PC-9 (cell line): ENCODE data around the gene ZNF319. TPM values are rescaled to one million over a fixed set of nuclear protein-coding genes. Genes with fewer than 3 reads are reported as not detected.

Experiments
- BruUV-seq: library from RNA; stranded (reverse); fragments of 400-500 nt; replicated peaks from 2 replicates; lab custom pipeline; 2021; lab: Mats Ljungman, UMichigan
- CTCF ChIA-PET: fragments of 300-600 bp; sonication (Branson Sonifier 250); formaldehyde crosslinking; loops from one replicate; lab custom pipeline; 2022; ENCODE audit warnings: antibody characterized with exemption; lab: Charles Lee
- POLR2A ChIA-PET: fragments of 300-600 bp; sonication (Branson Sonifier 250); formaldehyde crosslinking; loops from one replicate; lab custom pipeline; 2022; ENCODE audit warnings: antibody characterized with exemption; ENCODE audit not compliant: unreplicated experiment; lab: Charles Lee
- DNase-seq, 2 experiments: peaks; one replicate each; pipeline versions ENCODE4 v3.0.0 to v3.0.0-alpha.2; 2015 to 2022; ENCODE audit warnings: mixed read lengths in 1 of 2
- H2AFZ ChIP-seq: fragments of 200-600 bp; sonication (generic); 2 replicates; pipeline ENCODE4 v1.8.1; 2017; ENCODE audit warnings: antibody characterized with exemption
- H3F3A ChIP-seq: fragments of 200-600 bp; sonication (generic); 2 replicates; pipeline ENCODE4 v1.8.1; 2017; ENCODE audit warnings: antibody characterized with exemption, mild to moderate bottlenecking, low read depth; ENCODE audit not compliant: insufficient read depth
- H3K27ac ChIP-seq: fragments of 200-600 bp; sonication (generic); 2 replicates; pipeline ENCODE4 v1.6.1; 2016; ENCODE audit warnings: mixed run types
- H3K27me3 ChIP-seq: fragments of 200-600 bp; sonication (generic); 2 replicates; pipeline ENCODE4 v1.6.1; 2016; ENCODE audit warnings: low read depth, mixed run types; ENCODE audit not compliant: insufficient read depth
- H3K36me3 ChIP-seq: fragments of 200-600 bp; sonication (generic); 2 replicates; pipeline ENCODE4 v1.6.1; 2016; ENCODE audit warnings: low read depth, mixed run types
- H3K4me1 ChIP-seq: fragments of 200-600 bp; sonication (generic); replicated peaks from 2 replicates; pipeline ENCODE4 v1.6.1; 2016; ENCODE audit warnings: mixed run types; ENCODE audit not compliant: insufficient read depth
- H3K4me2 ChIP-seq: fragments of 200-600 bp; sonication (generic); 2 replicates; pipeline ENCODE4 v1.6.1; 2017; ENCODE audit warnings: mixed run types
- H3K4me3 ChIP-seq: fragments of 200-600 bp; sonication (generic); 2 replicates; pipeline ENCODE4 v1.6.1; 2016; ENCODE audit warnings: mixed run types
- H3K79me2 ChIP-seq: fragments of 200-600 bp; sonication (generic); 2 replicates; pipeline ENCODE4 v1.6.1; 2017; ENCODE audit warnings: low read depth, mixed run types
- H3K9me2 ChIP-seq: fragments of 200-600 bp; sonication (generic); 2 replicates; pipeline ENCODE4 v1.8.1; 2017; ENCODE audit warnings: mild to moderate bottlenecking; ENCODE audit not compliant: insufficient read depth
- H3K9me3 ChIP-seq: fragments of 200-600 bp; sonication (generic); 2 replicates; pipeline ENCODE4 v1.8.1; 2016; ENCODE audit warnings: low read depth; ENCODE audit not compliant: insufficient read depth
- H4K20me1 ChIP-seq: fragments of 200-600 bp; sonication (generic); 2 replicates; pipeline ENCODE4 v1.8.1; 2017; ENCODE audit not compliant: insufficient read depth
- EZH2 ChIP-seq: fragments of 200-600 bp; sonication (generic); IDR thresholded peaks from 2 replicates; pipeline ENCODE4 v1.8.0; 2017; ENCODE audit warnings: antibody characterized with exemption, low read depth
- intact Hi-C: fragments of 100-400 bp; cut with micrococcal nuclease; formaldehyde crosslinking; loops from one replicate; pipeline ENCODE4 v1.10.0; 2022; ENCODE audit not compliant: unreplicated experiment
- total RNA-seq: library from RNA; stranded (reverse); gene quantifications from 2 replicates; pipeline ENCODE4 v1.2.3, GENCODE V29; 2021
- TF ChIP-seq, protein P1 (sequence below): fragments of 200-600 bp; sonication (generic); conservative IDR thresholded peaks from 2 replicates; pipeline ENCODE4 v1.6.1; 2017; ENCODE audit warnings: mixed run types, antibody characterized with exemption, mild to moderate bottlenecking, moderate library complexity

ZNF319 gene
- total RNA-seq, 1 experiment from 2014 or later = 11.0 TPM

DNA sequence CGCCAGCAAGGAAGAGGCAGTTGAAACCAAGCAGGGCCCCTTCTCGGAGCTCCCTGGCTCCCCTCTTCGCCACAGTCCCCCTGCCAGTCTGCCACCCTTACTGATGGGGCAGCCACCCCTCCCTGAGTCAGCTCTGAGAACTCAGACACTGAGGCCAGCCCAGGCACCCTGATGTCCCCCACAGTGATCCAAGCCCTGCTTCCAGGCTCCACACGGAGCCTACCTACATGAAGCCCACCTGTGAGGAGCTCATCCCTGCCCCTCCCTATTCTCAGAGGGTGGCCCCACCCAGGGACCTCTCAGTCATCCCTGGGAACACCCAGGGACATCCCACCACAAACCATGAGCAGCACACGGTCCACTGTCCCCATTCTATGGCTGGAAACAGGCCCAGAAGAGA lies 38.4 kb downstream of the ZNF319 start:
- H3F3A ChIP-seq = peaks cover 35% of the 10 kb centered on the region
- H3K4me3 ChIP-seq = no peak overlapping the region
- no peaks in the 10 kb centered on the region for H4K20me1 ChIP-seq
- no peaks in the 10 kb centered on the region for H3K79me2 ChIP-seq
- DNase-seq = no peak
- no peak overlapping the region for H3K4me2 ChIP-seq
- ChIA-PET POLR2A (interaction anchor here (0.6 kb wide), 1 partner anchor 574 kb away, joined by 5 read pairs; no protein-coding TSS in a partner anchor), CTCF (no interaction called here)
- BruUV-seq = no TSS peak
- H2AFZ ChIP-seq = no peak overlapping the region
- intact Hi-C loops = no loop called here
- no peak overlapping the region for H3K27ac ChIP-seq
- H3K4me1 ChIP-seq = peaks cover 33% of the 10 kb centered on the region
- H3K9me2 ChIP-seq = no peaks in the 10 kb centered on the region
- no peaks in the 10 kb centered on the region for H3K9me3 ChIP-seq
- no peaks in the 10 kb centered on the region for H3K27me3 ChIP-seq
- TF ChIP-seq, protein P1, sequence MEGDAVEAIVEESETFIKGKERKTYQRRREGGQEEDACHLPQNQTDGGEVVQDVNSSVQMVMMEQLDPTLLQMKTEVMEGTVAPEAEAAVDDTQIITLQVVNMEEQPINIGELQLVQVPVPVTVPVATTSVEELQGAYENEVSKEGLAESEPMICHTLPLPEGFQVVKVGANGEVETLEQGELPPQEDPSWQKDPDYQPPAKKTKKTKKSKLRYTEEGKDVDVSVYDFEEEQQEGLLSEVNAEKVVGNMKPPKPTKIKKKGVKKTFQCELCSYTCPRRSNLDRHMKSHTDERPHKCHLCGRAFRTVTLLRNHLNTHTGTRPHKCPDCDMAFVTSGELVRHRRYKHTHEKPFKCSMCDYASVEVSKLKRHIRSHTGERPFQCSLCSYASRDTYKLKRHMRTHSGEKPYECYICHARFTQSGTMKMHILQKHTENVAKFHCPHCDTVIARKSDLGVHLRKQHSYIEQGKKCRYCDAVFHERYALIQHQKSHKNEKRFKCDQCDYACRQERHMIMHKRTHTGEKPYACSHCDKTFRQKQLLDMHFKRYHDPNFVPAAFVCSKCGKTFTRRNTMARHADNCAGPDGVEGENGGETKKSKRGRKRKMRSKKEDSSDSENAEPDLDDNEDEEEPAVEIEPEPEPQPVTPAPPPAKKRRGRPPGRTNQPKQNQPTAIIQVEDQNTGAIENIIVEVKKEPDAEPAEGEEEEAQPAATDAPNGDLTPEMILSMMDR = no peak
- TF ChIP-seq EZH2 = no peak
- no peaks in the 10 kb centered on the region for H3K36me3 ChIP-seq

DNA sequence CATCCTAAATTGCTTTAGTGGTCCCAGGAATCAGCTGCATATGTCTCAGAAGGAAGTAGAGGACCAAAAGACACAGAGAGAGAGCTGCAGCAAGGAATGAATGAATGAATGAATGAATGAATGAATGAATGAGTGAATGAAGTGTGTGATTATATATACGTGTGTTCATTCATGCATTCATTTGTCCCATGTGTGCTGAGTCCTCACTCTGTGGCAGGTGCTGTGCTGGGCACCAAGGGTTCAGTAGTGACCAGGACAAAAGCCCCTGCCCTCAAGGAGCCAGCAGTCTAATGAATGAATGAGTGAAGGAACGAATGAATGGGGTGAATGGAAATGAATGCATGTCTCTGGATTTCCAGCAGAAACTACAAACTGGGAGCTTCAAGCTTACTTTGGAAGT lies 38.9 kb downstream of the ZNF319 start:
- Histone ChIP-seq H3K4me2 (no peak overlapping the region), H3K4me1 (peaks cover 31% of the 10 kb centered on the region), H4K20me1 (no peaks in the 10 kb centered on the region), H3K27ac (no peak overlapping the region), H3K9me3 (no peaks in the 10 kb centered on the region), H3K36me3 (no peaks in the 10 kb centered on the region), H3K79me2 (no peaks in the 10 kb centered on the region), H2AFZ (no peak overlapping the region), H3K27me3 (no peaks in the 10 kb centered on the region), H3K4me3 (no peak overlapping the region), H3F3A (peaks cover 30% of the 10 kb centered on the region), H3K9me2 (no peaks in the 10 kb centered on the region)
- ChIA-PET POLR2A (interaction anchor here (0.6 kb wide), 1 partner anchor 573 kb away, joined by 5 read pairs; no protein-coding TSS in a partner anchor), CTCF (no interaction called here)
- no peak for DNase-seq
- TF ChIP-seq EZH2 = no peak
- intact Hi-C loops = no loop called here
- BruUV-seq = no TSS peak

DNA sequence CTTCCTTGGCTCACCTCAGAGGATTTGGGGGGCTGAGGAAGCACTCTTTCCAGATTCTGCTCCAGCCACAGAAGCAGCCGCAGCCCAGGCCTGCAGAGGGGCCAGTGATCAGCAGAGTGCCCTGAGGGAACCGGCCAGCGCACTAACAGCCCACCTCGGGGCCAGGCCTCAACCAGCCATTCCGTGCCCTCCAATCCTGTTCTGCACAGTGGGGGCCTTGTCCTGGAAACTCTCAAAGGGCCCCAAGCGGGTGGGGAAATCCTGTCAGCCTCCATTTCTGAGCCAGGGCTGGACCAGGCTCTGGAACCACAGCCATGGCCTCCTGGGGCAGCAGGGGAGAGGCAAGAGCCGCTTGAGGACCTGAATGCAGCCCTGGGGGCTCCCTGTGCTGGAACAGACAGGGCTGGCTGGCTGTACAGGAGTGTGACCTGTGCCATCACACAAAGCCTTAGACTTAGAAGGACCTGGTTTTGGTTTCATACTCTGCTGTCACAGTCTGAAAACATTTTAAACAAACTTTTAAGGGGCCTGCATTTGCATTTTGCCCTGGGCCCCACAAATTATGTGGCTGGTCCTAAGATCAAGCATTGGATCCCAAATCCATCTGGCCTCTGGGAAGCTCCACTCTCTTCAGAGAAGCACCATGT lies 39.5 kb downstream of the ZNF319 start:
- BruUV-seq = no TSS peak
- H3K27me3 ChIP-seq = no peaks in the 10 kb centered on the region

More for the DNA sequence above, 39.5 kb downstream of the ZNF319 start:
- H4K20me1 ChIP-seq = no peaks in the 10 kb centered on the region
- no peak for DNase-seq
- H3K9me3 ChIP-seq = no peaks in the 10 kb centered on the region
- TF ChIP-seq, protein P1 = no peak
- no peak for TF ChIP-seq EZH2
- CTCF ChIA-PET = no interaction called here
- H3K4me2 ChIP-seq = no peak overlapping the region
- peaks cover 24% of the 10 kb centered on the region; the same call in 1 of the 2 replicates for H3F3A ChIP-seq
- intact Hi-C loops = no loop called here
- POLR2A ChIA-PET = no interaction called here
- H3K4me1 ChIP-seq = peaks cover 29% of the 10 kb centered on the region
- H3K4me3 ChIP-seq = no peak overlapping the region
- no peaks in the 10 kb centered on the region for H3K9me2 ChIP-seq
- no peaks in the 10 kb centered on the region for H3K79me2 ChIP-seq
- no peak overlapping the region for H2AFZ ChIP-seq
- H3K36me3 ChIP-seq = no peaks in the 10 kb centered on the region
- H3K27ac ChIP-seq = no peak overlapping the region
